HEK293 (cell line): ENCODE data around the gene GIGYF1.
A peak's percentile ranks its signal among the peaks of the same experiment; 100 is the strongest.

Source experiments
- GFI1B ChIP-seq: fragments of 450-650 bp; formaldehyde crosslinking; IDR thresholded peaks from 2 replicates; pipeline ENCODE4 v1.5.1; 2016; ENCODE audit warnings: missing biosample characterization, missing genetic modification characterization
- GLI4 ChIP-seq: fragments of 450-650 bp; formaldehyde crosslinking; IDR thresholded peaks from 2 replicates; pipeline ENCODE4 v1.5.1; 2016; ENCODE audit warnings: missing biosample characterization, missing genetic modification characterization
- KLF1 ChIP-seq: fragments of 450-650 bp; formaldehyde crosslinking; IDR thresholded peaks from 2 replicates; pipeline ENCODE4 v1.5.1; 2016; ENCODE audit warnings: missing biosample characterization, missing genetic modification characterization
- SP2 ChIP-seq: fragments of 450-650 bp; formaldehyde crosslinking; IDR thresholded peaks from 2 replicates; pipeline ENCODE4 v1.5.1; 2016; ENCODE audit warnings: missing biosample characterization, missing genetic modification characterization
- SP3 ChIP-seq: fragments of 450-650 bp; formaldehyde crosslinking; IDR thresholded peaks from 2 replicates; pipeline ENCODE4 v1.5.1; 2016; ENCODE audit warnings: missing biosample characterization, missing genetic modification characterization
- ZIC2 ChIP-seq: fragments of 450-650 bp; formaldehyde crosslinking; IDR thresholded peaks from 2 replicates; pipeline ENCODE4 v1.5.1; 2016; ENCODE audit warnings: missing biosample characterization, missing genetic modification characterization
- ZNF10 ChIP-seq: fragments of 450-650 bp; formaldehyde crosslinking; IDR thresholded peaks from 2 replicates; pipeline ENCODE4 v1.5.1; 2017; ENCODE audit warnings: missing biosample characterization, missing genetic modification characterization
- ZNF112 ChIP-seq: fragments of 450-650 bp; formaldehyde crosslinking; IDR thresholded peaks from 2 replicates; pipeline ENCODE4 v1.5.0; 2017; ENCODE audit warnings: missing biosample characterization, missing genetic modification characterization
- ZNF121 ChIP-seq: fragments of 450-650 bp; formaldehyde crosslinking; IDR thresholded peaks from 2 replicates; pipeline ENCODE4 v1.5.1; 2016; ENCODE audit warnings: missing biosample characterization, missing genetic modification characterization
- ZNF132 ChIP-seq: fragments of 450-650 bp; formaldehyde crosslinking; IDR thresholded peaks from 2 replicates; pipeline ENCODE4 v1.5.1; 2017; ENCODE audit warnings: missing biosample characterization, missing genetic modification characterization, borderline replicate concordance
- ZNF175 ChIP-seq: fragments of 450-650 bp; formaldehyde crosslinking; IDR thresholded peaks from 2 replicates; pipeline ENCODE4 v1.5.1; 2016; ENCODE audit warnings: missing biosample characterization, missing genetic modification characterization
- ZNF184 ChIP-seq: fragments of 450-650 bp; IDR thresholded peaks from 2 replicates; pipeline ENCODE4 v1.5.1; 2018; ENCODE audit warnings: missing biosample characterization, mild to moderate bottlenecking, missing genetic modification characterization
- ZNF221 ChIP-seq: fragments of 450-650 bp; formaldehyde crosslinking; IDR thresholded peaks from 2 replicates; pipeline ENCODE4 v1.5.1; 2017; ENCODE audit warnings: missing biosample characterization, missing genetic modification characterization, borderline replicate concordance
- ZNF274 ChIP-seq, 2 experiments: fragments of 200-500 bp in 1 of 2; fragments of 450-650 bp in 1 of 2; sonication (Bioruptor generic) in 1 of 2; formaldehyde crosslinking in 1 of 2; IDR thresholded peaks; 2 replicates each; pipeline versions ENCODE4 v1.5.1 to v1.6.1; 2014 to 2016; ENCODE audit warnings: borderline replicate concordance in 1 of 2, inconsistent platforms in 1 of 2, low read length in 1 of 2, missing biosample characterization in 1 of 2, missing genetic modification characterization in 1 of 2
- ZNF311 ChIP-seq: fragments of 450-650 bp; formaldehyde crosslinking; IDR thresholded peaks from 2 replicates; pipeline ENCODE4 v1.5.1; 2017; ENCODE audit warnings: missing biosample characterization, missing genetic modification characterization, borderline replicate concordance
- ZNF366 ChIP-seq: fragments of 450-650 bp; formaldehyde crosslinking; conservative IDR thresholded peaks from 2 replicates; pipeline ENCODE4 v1.5.1; 2016; ENCODE audit warnings: missing biosample characterization, missing genetic modification characterization
- ZNF391 ChIP-seq: fragments of 450-650 bp; formaldehyde crosslinking; IDR thresholded peaks from 2 replicates; pipeline ENCODE4 v1.5.1; 2016; ENCODE audit warnings: low read depth, missing biosample characterization, missing genetic modification characterization, borderline replicate concordance
- ZNF394 ChIP-seq: fragments of 450-650 bp; formaldehyde crosslinking; IDR thresholded peaks from 2 replicates; pipeline ENCODE4 v1.5.1; 2016; ENCODE audit warnings: missing biosample characterization, missing genetic modification characterization, mild to moderate bottlenecking, moderate library complexity, borderline replicate concordance
- ZNF416 ChIP-seq: fragments of 450-650 bp; formaldehyde crosslinking; IDR thresholded peaks from 2 replicates; pipeline ENCODE4 v1.5.1; 2016; ENCODE audit warnings: missing biosample characterization, missing genetic modification characterization
- ZNF510 ChIP-seq: fragments of 450-650 bp; formaldehyde crosslinking; IDR thresholded peaks from 2 replicates; pipeline ENCODE4 v1.5.1; 2018; ENCODE audit warnings: mild to moderate bottlenecking, missing genetic modification characterization, missing biosample characterization; ENCODE audit not compliant: insufficient replicate concordance
- ZNF549 ChIP-seq: fragments of 450-650 bp; IDR thresholded peaks from 2 replicates; pipeline ENCODE4 v1.5.1; 2018; ENCODE audit warnings: missing biosample characterization, missing genetic modification characterization, mild to moderate bottlenecking, inconsistent platforms, moderate library complexity
- ZNF670 ChIP-seq: fragments of 450-650 bp; formaldehyde crosslinking; IDR thresholded peaks from 2 replicates; pipeline ENCODE4 v1.5.1; 2016; ENCODE audit warnings: missing biosample characterization, missing genetic modification characterization, low read depth
- ZNF701 ChIP-seq: fragments of 450-650 bp; formaldehyde crosslinking; IDR thresholded peaks from 2 replicates; pipeline ENCODE4 v1.5.1; 2016; ENCODE audit warnings: missing biosample characterization, missing genetic modification characterization
- ZNF768 ChIP-seq: fragments of 450-650 bp; formaldehyde crosslinking; IDR thresholded peaks from 2 replicates; pipeline ENCODE4 v1.5.1; 2018; ENCODE audit warnings: missing biosample characterization, mild to moderate bottlenecking, missing genetic modification characterization
- ZNF792 ChIP-seq: fragments of 450-650 bp; formaldehyde crosslinking; IDR thresholded peaks from 2 replicates; pipeline ENCODE4 v1.5.1; 2016; ENCODE audit warnings: missing biosample characterization, missing genetic modification characterization
- ZXDB ChIP-seq: fragments of 450-650 bp; formaldehyde crosslinking; IDR thresholded peaks from 2 replicates; pipeline ENCODE4 v1.5.1; 2016; ENCODE audit warnings: missing biosample characterization, missing genetic modification characterization
- TF ChIP-seq, protein P1 (sequence below): fragments of 450-650 bp; formaldehyde crosslinking; IDR thresholded peaks from 2 replicates; pipeline ENCODE4 v1.5.1; 2016; ENCODE audit warnings: missing biosample characterization, missing genetic modification characterization
- TF ChIP-seq, protein P2 (sequence below): fragments of 450-650 bp; IDR thresholded peaks from 2 replicates; pipeline ENCODE4 v1.5.1; 2018; ENCODE audit warnings: missing biosample characterization, mild to moderate bottlenecking, missing genetic modification characterization
- TF ChIP-seq, protein P3 (sequence below): fragments of 450-650 bp; formaldehyde crosslinking; IDR thresholded peaks from 2 replicates; pipeline ENCODE4 v1.5.1; 2017; ENCODE audit warnings: missing biosample characterization, missing genetic modification characterization
- TF ChIP-seq, protein P4 (sequence below): fragments of 450-650 bp; formaldehyde crosslinking; IDR thresholded peaks from 2 replicates; pipeline ENCODE4 v1.5.1; 2016; ENCODE audit warnings: missing biosample characterization, missing genetic modification characterization
- TF ChIP-seq, protein P5 (sequence below): fragments of 450-650 bp; formaldehyde crosslinking; IDR thresholded peaks from 2 replicates; pipeline ENCODE4 v1.5.1; 2016; ENCODE audit warnings: missing biosample characterization, missing genetic modification characterization
- TF ChIP-seq, protein P6 (sequence below): fragments of 450-650 bp; formaldehyde crosslinking; IDR thresholded peaks from 2 replicates; pipeline ENCODE4 v1.5.1; 2017; ENCODE audit warnings: missing biosample characterization, mild to moderate bottlenecking, missing genetic modification characterization, moderate library complexity

GIGYF1 gene

DNA sequence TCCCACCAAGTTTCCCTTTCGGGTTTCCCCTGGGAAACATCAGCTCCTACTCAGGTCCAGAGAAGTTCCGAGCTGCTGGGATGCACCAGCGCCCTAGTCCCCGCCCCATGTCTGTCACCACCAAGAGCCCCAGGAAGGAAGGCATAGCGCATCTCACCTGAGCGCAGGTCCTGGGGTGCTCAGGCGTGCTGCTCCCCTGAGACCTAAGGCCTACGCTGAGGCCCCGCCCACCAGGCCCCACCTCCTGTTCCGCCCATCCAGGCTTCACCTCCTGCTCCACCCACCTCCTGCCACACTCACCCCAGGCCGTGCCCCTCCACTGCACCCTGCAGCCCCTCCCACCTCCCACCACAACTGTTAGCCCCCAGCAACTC lies 51.5 kb downstream of the GIGYF1 start (continued):
- TF ChIP-seq ZNF510 (tag by site-specific recombination), result no peak
- no peak for TF ChIP-seq GLI4 (tag by site-specific recombination)
- no peak for TF ChIP-seq ZNF175 (tag by site-specific recombination)
- TF ChIP-seq ZNF394 (tag by site-specific recombination), result no peak
- TF ChIP-seq, protein P1, sequence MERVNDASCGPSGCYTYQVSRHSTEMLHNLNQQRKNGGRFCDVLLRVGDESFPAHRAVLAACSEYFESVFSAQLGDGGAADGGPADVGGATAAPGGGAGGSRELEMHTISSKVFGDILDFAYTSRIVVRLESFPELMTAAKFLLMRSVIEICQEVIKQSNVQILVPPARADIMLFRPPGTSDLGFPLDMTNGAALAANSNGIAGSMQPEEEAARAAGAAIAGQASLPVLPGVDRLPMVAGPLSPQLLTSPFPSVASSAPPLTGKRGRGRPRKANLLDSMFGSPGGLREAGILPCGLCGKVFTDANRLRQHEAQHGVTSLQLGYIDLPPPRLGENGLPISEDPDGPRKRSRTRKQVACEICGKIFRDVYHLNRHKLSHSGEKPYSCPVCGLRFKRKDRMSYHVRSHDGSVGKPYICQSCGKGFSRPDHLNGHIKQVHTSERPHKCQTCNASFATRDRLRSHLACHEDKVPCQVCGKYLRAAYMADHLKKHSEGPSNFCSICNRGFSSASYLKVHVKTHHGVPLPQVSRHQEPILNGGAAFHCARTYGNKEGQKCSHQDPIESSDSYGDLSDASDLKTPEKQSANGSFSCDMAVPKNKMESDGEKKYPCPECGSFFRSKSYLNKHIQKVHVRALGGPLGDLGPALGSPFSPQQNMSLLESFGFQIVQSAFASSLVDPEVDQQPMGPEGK (tag by site-specific recombination), result 0 out of 2 replicates have a peak, but pooled peaks have one; percentile 26
- TF ChIP-seq ZNF792 (tag by site-specific recombination), result no peak
- TF ChIP-seq, protein P2, sequence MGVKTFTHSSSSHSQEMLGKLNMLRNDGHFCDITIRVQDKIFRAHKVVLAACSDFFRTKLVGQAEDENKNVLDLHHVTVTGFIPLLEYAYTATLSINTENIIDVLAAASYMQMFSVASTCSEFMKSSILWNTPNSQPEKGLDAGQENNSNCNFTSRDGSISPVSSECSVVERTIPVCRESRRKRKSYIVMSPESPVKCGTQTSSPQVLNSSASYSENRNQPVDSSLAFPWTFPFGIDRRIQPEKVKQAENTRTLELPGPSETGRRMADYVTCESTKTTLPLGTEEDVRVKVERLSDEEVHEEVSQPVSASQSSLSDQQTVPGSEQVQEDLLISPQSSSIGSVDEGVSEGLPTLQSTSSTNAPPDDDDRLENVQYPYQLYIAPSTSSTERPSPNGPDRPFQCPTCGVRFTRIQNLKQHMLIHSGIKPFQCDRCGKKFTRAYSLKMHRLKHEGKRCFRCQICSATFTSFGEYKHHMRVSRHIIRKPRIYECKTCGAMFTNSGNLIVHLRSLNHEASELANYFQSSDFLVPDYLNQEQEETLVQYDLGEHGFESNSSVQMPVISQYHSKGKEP (tag by site-specific recombination), result no peak
- no peak for TF ChIP-seq ZNF184 (tag by site-specific recombination)
- TF ChIP-seq ZNF670 (tag by site-specific recombination), result no peak
- no peak for TF ChIP-seq ZNF366
- TF ChIP-seq SP2 (tag by site-specific recombination), result peak; percentile 40
- TF ChIP-seq ZNF549 (tag by site-specific recombination), result no peak
- TF ChIP-seq ZNF221 (tag by site-specific recombination), result no peak
- peak; percentile 65 for TF ChIP-seq SP3
- no peak for TF ChIP-seq ZNF391 (tag by site-specific recombination)
- TF ChIP-seq, protein P3, sequence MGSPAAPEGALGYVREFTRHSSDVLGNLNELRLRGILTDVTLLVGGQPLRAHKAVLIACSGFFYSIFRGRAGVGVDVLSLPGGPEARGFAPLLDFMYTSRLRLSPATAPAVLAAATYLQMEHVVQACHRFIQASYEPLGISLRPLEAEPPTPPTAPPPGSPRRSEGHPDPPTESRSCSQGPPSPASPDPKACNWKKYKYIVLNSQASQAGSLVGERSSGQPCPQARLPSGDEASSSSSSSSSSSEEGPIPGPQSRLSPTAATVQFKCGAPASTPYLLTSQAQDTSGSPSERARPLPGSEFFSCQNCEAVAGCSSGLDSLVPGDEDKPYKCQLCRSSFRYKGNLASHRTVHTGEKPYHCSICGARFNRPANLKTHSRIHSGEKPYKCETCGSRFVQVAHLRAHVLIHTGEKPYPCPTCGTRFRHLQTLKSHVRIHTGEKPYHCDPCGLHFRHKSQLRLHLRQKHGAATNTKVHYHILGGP (tag by site-specific recombination), result no peak
- TF ChIP-seq ZNF311 (tag by site-specific recombination), result no peak
- TF ChIP-seq, protein P4, sequence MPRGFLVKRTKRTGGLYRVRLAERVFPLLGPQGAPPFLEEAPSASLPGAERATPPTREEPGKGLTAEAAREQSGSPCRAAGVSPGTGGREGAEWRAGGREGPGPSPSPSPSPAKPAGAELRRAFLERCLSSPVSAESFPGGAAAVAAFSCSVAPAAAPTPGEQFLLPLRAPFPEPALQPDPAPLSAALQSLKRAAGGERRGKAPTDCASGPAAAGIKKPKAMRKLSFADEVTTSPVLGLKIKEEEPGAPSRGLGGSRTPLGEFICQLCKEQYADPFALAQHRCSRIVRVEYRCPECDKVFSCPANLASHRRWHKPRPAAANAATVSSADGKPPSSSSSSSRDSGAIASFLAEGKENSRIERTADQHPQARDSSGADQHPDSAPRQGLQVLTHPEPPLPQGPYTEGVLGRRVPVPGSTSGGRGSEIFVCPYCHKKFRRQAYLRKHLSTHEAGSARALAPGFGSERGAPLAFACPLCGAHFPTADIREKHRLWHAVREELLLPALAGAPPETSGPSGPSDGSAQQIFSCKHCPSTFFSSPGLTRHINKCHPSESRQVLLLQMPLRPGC (tag by site-specific recombination), result no peak
- TF ChIP-seq ZNF112 (tag by site-specific recombination), result no peak
- TF ChIP-seq, protein P5, sequence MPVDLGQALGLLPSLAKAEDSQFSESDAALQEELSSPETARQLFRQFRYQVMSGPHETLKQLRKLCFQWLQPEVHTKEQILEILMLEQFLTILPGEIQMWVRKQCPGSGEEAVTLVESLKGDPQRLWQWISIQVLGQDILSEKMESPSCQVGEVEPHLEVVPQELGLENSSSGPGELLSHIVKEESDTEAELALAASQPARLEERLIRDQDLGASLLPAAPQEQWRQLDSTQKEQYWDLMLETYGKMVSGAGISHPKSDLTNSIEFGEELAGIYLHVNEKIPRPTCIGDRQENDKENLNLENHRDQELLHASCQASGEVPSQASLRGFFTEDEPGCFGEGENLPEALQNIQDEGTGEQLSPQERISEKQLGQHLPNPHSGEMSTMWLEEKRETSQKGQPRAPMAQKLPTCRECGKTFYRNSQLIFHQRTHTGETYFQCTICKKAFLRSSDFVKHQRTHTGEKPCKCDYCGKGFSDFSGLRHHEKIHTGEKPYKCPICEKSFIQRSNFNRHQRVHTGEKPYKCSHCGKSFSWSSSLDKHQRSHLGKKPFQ (tag by site-specific recombination), result no peak
- peak; percentile 78 for TF ChIP-seq KLF1 (tag by site-specific recombination)
- no peak for TF ChIP-seq ZNF274 (IDR thresholded peaks at IDR 0.05; ENCODE audit: low read length)
- no peak for TF ChIP-seq ZNF274 (tag by site-specific recombination; IDR thresholded peaks at IDR 0.05; ENCODE audit: borderline replicate concordance)
- TF ChIP-seq ZIC2 (tag by site-specific recombination), result no peak
- TF ChIP-seq ZNF701 (tag by site-specific recombination), result no peak
- TF ChIP-seq GFI1B (tag by site-specific recombination), result no peak
- TF ChIP-seq ZXDB (tag by site-specific recombination), result no peak
- TF ChIP-seq ZNF10 (tag by site-specific recombination), result no peak
- TF ChIP-seq ZNF132 (tag by site-specific recombination), result no peak
- TF ChIP-seq ZNF768, result no peak
- no peak for TF ChIP-seq ZNF416
- TF ChIP-seq, protein P6, sequence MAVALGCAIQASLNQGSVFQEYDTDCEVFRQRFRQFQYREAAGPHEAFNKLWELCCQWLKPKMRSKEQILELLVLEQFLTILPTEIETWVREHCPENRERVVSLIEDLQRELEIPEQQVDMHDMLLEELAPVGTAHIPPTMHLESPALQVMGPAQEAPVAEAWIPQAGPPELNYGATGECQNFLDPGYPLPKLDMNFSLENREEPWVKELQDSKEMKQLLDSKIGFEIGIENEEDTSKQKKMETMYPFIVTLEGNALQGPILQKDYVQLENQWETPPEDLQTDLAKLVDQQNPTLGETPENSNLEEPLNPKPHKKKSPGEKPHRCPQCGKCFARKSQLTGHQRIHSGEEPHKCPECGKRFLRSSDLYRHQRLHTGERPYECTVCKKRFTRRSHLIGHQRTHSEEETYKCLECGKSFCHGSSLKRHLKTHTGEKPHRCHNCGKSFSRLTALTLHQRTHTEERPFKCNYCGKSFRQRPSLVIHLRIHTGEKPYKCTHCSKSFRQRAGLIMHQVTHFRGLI, result no peak
- no peak for TF ChIP-seq ZNF121 (tag by site-specific recombination)
